Type B pancreatic cell (in vitro differentiated cells): ENCODE data around the gene MPV17L2. TPM values are rescaled to one million over a fixed set of nuclear protein-coding genes. Genes with fewer than 3 reads are reported as not detected.

Experiments
- DNase-seq: peaks from one replicate; pipeline ENCODE4 v3.0.0; 2021; ENCODE audit warnings: mixed read lengths; ENCODE audit not compliant: unreplicated experiment; ENCODE audit errors: extremely low spot score
- H3K27ac Mint-ChIP-seq: 2 replicates; pipeline ENCODE4 v1.8.0; 2021; ENCODE audit warnings: mild to moderate bottlenecking, mixed read lengths
- H3K27me3 Mint-ChIP-seq: 2 replicates; pipeline ENCODE4 v1.8.0; 2021; ENCODE audit warnings: mixed read lengths
- H3K36me3 Mint-ChIP-seq: 2 replicates; pipeline ENCODE4 v1.8.0; 2021; ENCODE audit warnings: mixed read lengths
- H3K4me1 Mint-ChIP-seq: one replicate; pipeline ENCODE4 v1.8.0; 2021; ENCODE audit warnings: mixed read lengths; ENCODE audit not compliant: unreplicated experiment
- H3K4me3 Mint-ChIP-seq: 2 replicates; pipeline ENCODE4 v1.8.0; 2021; ENCODE audit warnings: mild to moderate bottlenecking, mixed read lengths
- H3K9me3 Mint-ChIP-seq: 2 replicates; pipeline ENCODE4 v1.8.0; 2021; ENCODE audit warnings: mixed read lengths
- total RNA-seq: library from RNA; stranded (reverse); gene quantifications from 2 replicates; pipeline ENCODE4 v1.2.1, GENCODE V29; 2021; ENCODE audit warnings: low replicate concordance
- TF ChIP-seq, protein P1 (sequence below): fragments of 200-600 bp; sonication (generic); conservative IDR thresholded peaks from 2 replicates; pipeline ENCODE4 v1.5.0; 2021; ENCODE audit warnings: antibody characterized with exemption, mild to moderate bottlenecking

The MPV17L2 gene
- total RNA-seq, 1 donor from 2014 or later, result 11.6 TPM

GRCh38 chr19:18196511-18196845, 3.5 kb downstream of the MPV17L2 start:
- H3K4me1 Mint-ChIP-seq, result peaks cover 12% of the 10 kb centered on the region
- H3K27me3 Mint-ChIP-seq, result no peaks in the 10 kb centered on the region
- no peaks in the 10 kb centered on the region for H3K9me3 Mint-ChIP-seq
- H3K36me3 Mint-ChIP-seq, result peaks cover 8% of the 10 kb centered on the region
- H3K27ac Mint-ChIP-seq, result no peak overlapping the region
- no peak for DNase-seq
- H3K4me3 Mint-ChIP-seq, result peak overlapping the region; percentile 64
- TF ChIP-seq, protein P1, sequence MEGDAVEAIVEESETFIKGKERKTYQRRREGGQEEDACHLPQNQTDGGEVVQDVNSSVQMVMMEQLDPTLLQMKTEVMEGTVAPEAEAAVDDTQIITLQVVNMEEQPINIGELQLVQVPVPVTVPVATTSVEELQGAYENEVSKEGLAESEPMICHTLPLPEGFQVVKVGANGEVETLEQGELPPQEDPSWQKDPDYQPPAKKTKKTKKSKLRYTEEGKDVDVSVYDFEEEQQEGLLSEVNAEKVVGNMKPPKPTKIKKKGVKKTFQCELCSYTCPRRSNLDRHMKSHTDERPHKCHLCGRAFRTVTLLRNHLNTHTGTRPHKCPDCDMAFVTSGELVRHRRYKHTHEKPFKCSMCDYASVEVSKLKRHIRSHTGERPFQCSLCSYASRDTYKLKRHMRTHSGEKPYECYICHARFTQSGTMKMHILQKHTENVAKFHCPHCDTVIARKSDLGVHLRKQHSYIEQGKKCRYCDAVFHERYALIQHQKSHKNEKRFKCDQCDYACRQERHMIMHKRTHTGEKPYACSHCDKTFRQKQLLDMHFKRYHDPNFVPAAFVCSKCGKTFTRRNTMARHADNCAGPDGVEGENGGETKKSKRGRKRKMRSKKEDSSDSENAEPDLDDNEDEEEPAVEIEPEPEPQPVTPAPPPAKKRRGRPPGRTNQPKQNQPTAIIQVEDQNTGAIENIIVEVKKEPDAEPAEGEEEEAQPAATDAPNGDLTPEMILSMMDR, result no peak

GRCh38 chr19:18197306-18197705, 4.3 kb downstream of the MPV17L2 start:
- TF ChIP-seq, protein P1, result no peak
- H3K4me3 Mint-ChIP-seq, result no peak overlapping the region
- H3K9me3 Mint-ChIP-seq, result no peaks in the 10 kb centered on the region
- DNase-seq, result no peak
- no peak overlapping the region for H3K27ac Mint-ChIP-seq
- no peaks in the 10 kb centered on the region for H3K27me3 Mint-ChIP-seq
- H3K36me3 Mint-ChIP-seq, result peaks cover 8% of the 10 kb centered on the region
- H3K4me1 Mint-ChIP-seq, result peaks cover 10% of the 10 kb centered on the region

DNA sequence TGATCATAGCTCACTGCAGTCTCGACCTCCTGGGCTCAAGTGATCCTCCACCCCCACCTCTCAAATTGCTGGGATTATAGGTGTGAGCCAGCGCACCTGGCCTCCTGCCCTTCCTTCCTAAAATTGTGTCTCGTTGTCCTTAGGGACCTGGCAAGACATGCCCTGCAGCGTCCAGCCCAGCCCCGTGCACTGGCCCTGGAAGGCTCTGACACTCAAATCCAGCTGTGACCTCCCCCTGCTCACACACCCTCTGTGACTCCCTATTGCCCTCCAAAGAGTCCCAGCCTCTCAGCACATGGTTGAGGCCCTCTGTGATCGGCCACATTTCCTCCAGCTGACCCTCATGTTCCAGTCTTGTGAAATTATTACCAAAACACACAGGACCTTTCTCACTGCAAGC, 4.9 kb downstream of the MPV17L2 start:
- Mint-ChIP-seq H3K4me3 (peak overlapping the region; percentile 17), H3K27ac (no peak overlapping the region), H3K9me3 (no peaks in the 10 kb centered on the region), H3K36me3 (peaks cover 8% of the 10 kb centered on the region), H3K27me3 (no peaks in the 10 kb centered on the region), H3K4me1 (peaks cover 12% of the 10 kb centered on the region)
- no peak for DNase-seq
- TF ChIP-seq, protein P1, result no peak

DNA sequence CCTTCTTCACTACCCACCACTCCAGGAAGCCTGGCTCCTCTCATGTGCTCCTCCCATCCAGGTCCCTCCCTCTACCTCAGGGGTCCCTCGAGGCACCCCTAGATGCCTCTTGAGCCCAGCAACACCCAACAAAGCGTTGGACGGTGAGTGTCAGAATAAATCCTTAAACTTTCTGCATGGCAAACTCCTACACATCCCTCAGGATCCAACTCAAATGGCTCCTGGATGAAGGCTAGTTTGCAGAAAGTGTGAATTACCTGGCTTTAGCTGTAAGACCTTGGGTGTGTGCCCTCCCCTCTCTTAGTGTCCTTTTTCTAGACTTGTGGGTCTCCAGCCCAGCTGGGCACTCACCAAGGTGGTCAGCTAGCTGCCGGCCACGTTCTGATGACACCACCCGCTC, 5.4 kb downstream of the MPV17L2 start:
- no peak for DNase-seq
- Mint-ChIP-seq H3K36me3 (peaks cover 8% of the 10 kb centered on the region), H3K4me1 (peaks cover 15% of the 10 kb centered on the region), H3K9me3 (no peaks in the 10 kb centered on the region), H3K4me3 (no peak overlapping the region), H3K27ac (no peak overlapping the region), H3K27me3 (no peaks in the 10 kb centered on the region)
- TF ChIP-seq, protein P1, result no peak

- TF ChIP-seq, protein P1, result no peak
- no peaks in the 10 kb centered on the region for H3K27me3 Mint-ChIP-seq
- H3K36me3 Mint-ChIP-seq, result peaks cover 8% of the 10 kb centered on the region
- peaks cover 8% of the 10 kb centered on the region for H3K4me1 Mint-ChIP-seq
- no peak for DNase-seq
- peak overlapping the region; percentile 59 for H3K4me3 Mint-ChIP-seq
- H3K27ac Mint-ChIP-seq, result no peak overlapping the region
- no peaks in the 10 kb centered on the region for H3K9me3 Mint-ChIP-seq
These were observed 9.4 kb downstream of the MPV17L2 start for GRCh38 chr19:18202397-18202777.

- H3K27ac Mint-ChIP-seq, result peak overlapping the region; percentile 96
These were observed 9.9 kb downstream of the MPV17L2 start for GRCh38 chr19:18202778-18203407.

More at GRCh38 chr19:18202778-18203407, 9.9 kb downstream of the MPV17L2 start:
- no peak for DNase-seq
- H3K4me3 Mint-ChIP-seq, result peak overlapping the region; percentile 96
- TF ChIP-seq, protein P1, result peak; percentile 55
- H3K36me3 Mint-ChIP-seq, result peaks cover 8% of the 10 kb centered on the region
- H3K9me3 Mint-ChIP-seq, result no peaks in the 10 kb centered on the region
- H3K27me3 Mint-ChIP-seq, result no peaks in the 10 kb centered on the region
- H3K4me1 Mint-ChIP-seq, result peaks cover 8% of the 10 kb centered on the region
